Kidney (tissue), 14 donors: ENCODE measurements around the gene NEK6. TPM values are rescaled to one million over a fixed set of nuclear protein-coding genes. Genes with fewer than 3 reads are reported as not detected.

ENCODE experiments used
- DNase-seq, 5 donors: peaks; one replicate each; pipeline ENCODE4 v3.0.0-alpha.2; 2013 to 2020
- FAIRE-seq: peaks from 2 replicates; lab custom pipeline; 2012; peaks lifted over from hg19 to GRCh38; lab: Jason Lieb, UNC
- H3K27ac ChIP-seq, 2 donors: one replicate each; pipeline ENCODE4 v1.7.0; 2013; ENCODE audit warnings: low read depth in 2 of 2, low read length in 2 of 2, inconsistent platforms in 1 of 2
- H3K27me3 ChIP-seq: one replicate; pipeline ENCODE4 v1.7.1; 2013; ENCODE audit warnings: low read length, inconsistent platforms; ENCODE audit not compliant: control insufficient read depth, insufficient read depth
- H3K36me3 ChIP-seq, 3 donors: one replicate each; pipeline versions ENCODE4 v1.7.0 to v1.7.1; 2013; ENCODE audit warnings: low read length in 3 of 3, control low read depth in 1 of 3, inconsistent platforms in 1 of 3; ENCODE audit not compliant: insufficient read depth in 3 of 3, control insufficient read depth in 2 of 3
- H3K4me1 ChIP-seq, 3 donors: one replicate each; pipeline versions ENCODE4 v1.7.0 to v1.7.1; 2013; ENCODE audit warnings: low read length in 3 of 3, inconsistent platforms in 1 of 3, low read depth in 1 of 3; ENCODE audit not compliant: control insufficient read depth in 2 of 3, insufficient read depth in 2 of 3
- H3K4me3 ChIP-seq, 3 donors: one replicate each; pipeline versions ENCODE4 v1.7.0 to v1.8.1; 2013; ENCODE audit warnings: low read length in 3 of 3, control low read depth in 1 of 3, inconsistent platforms in 1 of 3
- H3K9ac ChIP-seq, 3 donors: one replicate each; pipeline versions ENCODE4 v1.7.0 to v1.7.1; 2013; ENCODE audit warnings: low read length in 3 of 3, control low read depth in 1 of 3, inconsistent platforms in 1 of 3
- H3K9me3 ChIP-seq, 3 donors: one replicate each; pipeline versions ENCODE4 v1.7.0 to v1.7.1; 2013; ENCODE audit warnings: low read length in 3 of 3, control low read depth in 1 of 3, inconsistent platforms in 1 of 3; ENCODE audit not compliant: control insufficient read depth in 2 of 3, insufficient read depth in 1 of 3
- CTCF ChIP-seq: IDR thresholded peaks from 3 replicates; pipeline ENCODE4 v1.5.1; 2012; ENCODE audit warnings: mild to moderate bottlenecking, moderate library complexity, borderline replicate concordance; ENCODE audit not compliant: insufficient read depth; ENCODE audit errors: extremely low read depth
- intact Hi-C: fragments of 100-400 bp; cut with DNase I; formaldehyde crosslinking; loops from one replicate; pipeline ENCODE4 v1.11.1; 2022
- polyA plus RNA-seq: library from polyadenylated mRNA; stranded (reverse); fragments of 350-450 nt; fragmentation: Illumina TruSeq; extraction: RNeasy Lipid Tissue Mini Kit (QIAGEN cat#74804); gene quantifications from one replicate; pipeline ENCODE4 v1.2.3, GENCODE V29; 2014; ENCODE audit warnings: low read depth, low replicate concordance; ENCODE audit not compliant: insufficient read depth
- total RNA-seq: library from RNA; stranded (reverse); fragmentation: NEBNext Ultra II Directional; extraction: Animal tissue kit (Norgen Biotek cat#: 25700); gene quantifications from one replicate; pipeline ENCODE4 v1.2.1, GENCODE V29; 2021
- donor health status: control.
- donor health status: control.
- donor health status: control.
- donor health status: control.
- donor health status: control.
- donor health status: DM: yes; HTN: yes; CAD: no.
- donor health status: Normal renal cell carcinoma (clear cell type).

The NEK6 gene
- total and polyA plus RNA-seq, 2 donors from 2014 or later = 14.9 to 82.1 TPM

GRCh38 chr9:124356745-124357390, 99.1 kb downstream of the NEK6 start:
- Histone ChIP-seq H3K9ac (no peak overlapping the region), H3K27me3 (no peaks in the 10 kb centered on the region), H3K4me3 (no peak overlapping the region), H3K36me3 (peaks cover 0 to 26% (median 9%) of the 10 kb centered on the region in 3 donors), H3K4me1 (peaks cover 0 to 6% (median 0%) of the 10 kb centered on the region in 3 donors), H3K27ac (no peak overlapping the region), H3K9me3 (no peaks in the 10 kb centered on the region)
- intact Hi-C loops = no loop called here
- FAIRE-seq = no peak
- DNase-seq = peak in 1 of 5 donors; percentile 43
- no peak for TF ChIP-seq CTCF

- no peaks in the 10 kb centered on the region for H3K27me3 ChIP-seq
- no peak for FAIRE-seq
- H3K9me3 ChIP-seq = no peaks in the 10 kb centered on the region
- no peak overlapping the region for H3K9ac ChIP-seq
- no peak overlapping the region for H3K4me3 ChIP-seq
- intact Hi-C loops = no loop called here
- no peak for TF ChIP-seq CTCF
- H3K36me3 ChIP-seq = peaks cover 0 to 21% (median 6%) of the 10 kb centered on the region in 3 donors
- peaks cover 0 to 6% (median 0%) of the 10 kb centered on the region in 3 donors for H3K4me1 ChIP-seq
- peak in 1 of 5 donors; percentile 64 for DNase-seq
- H3K27ac ChIP-seq = no peak overlapping the region
These were observed 100.1 kb downstream of the NEK6 start for GRCh38 chr9:124357721-124358361.

- H3K36me3 ChIP-seq = peaks cover 0 to 14% (median 2%) of the 10 kb centered on the region in 3 donors
- no peak for TF ChIP-seq CTCF
- H3K9ac ChIP-seq = no peak overlapping the region
- H3K27me3 ChIP-seq = no peaks in the 10 kb centered on the region
- intact Hi-C loops = no loop called here
- FAIRE-seq (no peak), DNase-seq (no peak)
- H3K4me3 ChIP-seq = no peak overlapping the region
- H3K9me3 ChIP-seq = no peaks in the 10 kb centered on the region
- peaks cover 0 to 6% (median 0%) of the 10 kb centered on the region in 3 donors for H3K4me1 ChIP-seq
- no peak overlapping the region for H3K27ac ChIP-seq
These were observed 100.9 kb downstream of the NEK6 start for GRCh38 chr9:124358631-124359030.
